ENCODE data around the gene SAP30BP. TPM values are rescaled to one million over a fixed set of nuclear protein-coding genes. Genes with fewer than 3 reads are reported as not detected.

The SAP30BP gene
- total RNA-seq, 4 donors from 2014 or later = 67.0 to 104 (median 86.3) TPM

DNA sequence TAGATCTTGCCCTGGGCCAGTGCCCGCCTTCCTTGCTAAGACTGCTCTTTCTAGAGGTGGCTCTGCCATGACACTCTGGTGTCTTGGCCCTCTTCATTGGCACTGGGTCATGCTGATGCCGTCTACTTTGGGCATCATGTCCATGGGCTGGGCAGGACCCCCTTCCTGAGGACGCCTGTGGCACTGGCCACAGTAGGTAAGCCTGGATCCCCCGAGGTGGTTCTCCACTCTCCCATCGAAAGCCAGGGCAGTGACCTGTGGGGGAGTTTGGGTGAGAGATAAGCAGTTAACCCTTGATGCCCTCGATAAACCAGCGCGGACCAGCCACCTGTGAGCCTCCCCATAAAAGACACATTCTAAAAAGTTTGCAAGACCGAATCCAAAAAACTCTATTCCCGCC lies 34.1 kb downstream of the SAP30BP start:
- TF ChIP-seq POLR2AphosphoS5 (IDR thresholded peaks at IDR 0.05) = no peak
- no peak for TF ChIP-seq EP300 (IDR thresholded peaks at IDR 0.05)
- TF ChIP-seq, protein P1, sequence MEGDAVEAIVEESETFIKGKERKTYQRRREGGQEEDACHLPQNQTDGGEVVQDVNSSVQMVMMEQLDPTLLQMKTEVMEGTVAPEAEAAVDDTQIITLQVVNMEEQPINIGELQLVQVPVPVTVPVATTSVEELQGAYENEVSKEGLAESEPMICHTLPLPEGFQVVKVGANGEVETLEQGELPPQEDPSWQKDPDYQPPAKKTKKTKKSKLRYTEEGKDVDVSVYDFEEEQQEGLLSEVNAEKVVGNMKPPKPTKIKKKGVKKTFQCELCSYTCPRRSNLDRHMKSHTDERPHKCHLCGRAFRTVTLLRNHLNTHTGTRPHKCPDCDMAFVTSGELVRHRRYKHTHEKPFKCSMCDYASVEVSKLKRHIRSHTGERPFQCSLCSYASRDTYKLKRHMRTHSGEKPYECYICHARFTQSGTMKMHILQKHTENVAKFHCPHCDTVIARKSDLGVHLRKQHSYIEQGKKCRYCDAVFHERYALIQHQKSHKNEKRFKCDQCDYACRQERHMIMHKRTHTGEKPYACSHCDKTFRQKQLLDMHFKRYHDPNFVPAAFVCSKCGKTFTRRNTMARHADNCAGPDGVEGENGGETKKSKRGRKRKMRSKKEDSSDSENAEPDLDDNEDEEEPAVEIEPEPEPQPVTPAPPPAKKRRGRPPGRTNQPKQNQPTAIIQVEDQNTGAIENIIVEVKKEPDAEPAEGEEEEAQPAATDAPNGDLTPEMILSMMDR (IDR thresholded peaks at IDR 0.05) = no peak
- no peak for TF ChIP-seq POLR2A (IDR thresholded peaks at IDR 0.05)
- H3K27ac ChIP-seq = peak overlapping the region; percentile 97
- H3K9me3 ChIP-seq = no peaks in the 10 kb centered on the region
- H3K36me3 ChIP-seq = peaks cover 64% of the 10 kb centered on the region
- no peaks in the 10 kb centered on the region for H3K27me3 ChIP-seq
- no peak overlapping the region for H3K4me3 ChIP-seq
- peak in 1 of 2 donors; percentile 60 for DNase-seq (ENCODE audit: low spot score in 2 of 2)
- peaks cover 64% of the 10 kb centered on the region for H3K4me1 ChIP-seq
- 90% methylated on average over 10 of the region's 10 CpGs for WGBS

DNA sequence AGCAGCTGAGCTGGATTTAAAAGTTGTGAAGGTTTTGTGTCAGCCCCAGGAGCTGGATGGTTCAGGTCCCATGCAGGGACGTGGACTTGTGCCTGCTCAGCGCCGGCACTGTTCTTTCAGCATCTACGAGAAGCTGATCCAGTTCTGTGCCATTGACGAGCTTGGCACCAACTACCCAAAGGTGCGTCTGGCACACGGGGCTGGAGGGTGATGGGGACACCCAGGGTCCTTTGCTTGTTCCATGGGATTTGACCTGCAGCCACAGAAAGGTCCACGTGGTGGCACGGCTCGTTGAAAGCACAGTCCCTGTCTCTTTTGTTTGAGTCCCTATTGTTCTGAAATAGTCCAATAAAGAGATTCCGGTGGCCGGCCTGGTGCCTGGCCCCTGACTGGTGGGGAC lies 36.1 kb downstream of the SAP30BP start:
- H3K4me1 ChIP-seq = peaks cover 59% of the 10 kb centered on the region
- no peak overlapping the region for H3K27ac ChIP-seq
- TF ChIP-seq EP300 (IDR thresholded peaks at IDR 0.05) = no peak
- no peak for TF ChIP-seq POLR2A (IDR thresholded peaks at IDR 0.05)
- no peak for TF ChIP-seq POLR2AphosphoS5 (IDR thresholded peaks at IDR 0.05)
- TF ChIP-seq, protein P1 (IDR thresholded peaks at IDR 0.05) = no peak
- no peaks in the 10 kb centered on the region for H3K27me3 ChIP-seq
- peak in 1 of 2 donors; percentile 55 for DNase-seq (ENCODE audit: low spot score in 2 of 2)
- WGBS = 80% methylated on average over 2 of the region's 12 CpGs
- H3K36me3 ChIP-seq = peaks cover 83% of the 10 kb centered on the region
- no peaks in the 10 kb centered on the region for H3K9me3 ChIP-seq
- H3K4me3 ChIP-seq = no peak overlapping the region

GRCh38 chr17:75703591-75703990 lies 36.5 kb downstream of the SAP30BP start:
- WGBS = 95% methylated on average over 9 of the region's 9 CpGs
- Histone ChIP-seq H3K36me3 (peaks cover 87% of the 10 kb centered on the region), H3K27ac (no peak overlapping the region)

GRCh38 chr17:75704963-75705875 lies 38.1 kb downstream of the SAP30BP start:
- H3K36me3 ChIP-seq = peaks cover 82% of the 10 kb centered on the region
- peaks cover 38% of the 10 kb centered on the region for H3K4me1 ChIP-seq
- WGBS = 72% methylated on average over 23 of the region's 27 CpGs
- H3K27me3 ChIP-seq = no peaks in the 10 kb centered on the region
- TF ChIP-seq POLR2AphosphoS5 (IDR thresholded peaks at IDR 0.05) = no peak
- TF ChIP-seq, protein P1 (IDR thresholded peaks at IDR 0.05) = no peak
- DNase-seq (ENCODE audit: low spot score in 2 of 2) = peak in 1 of 2 donors; percentile 62
- no peak overlapping the region for H3K4me3 ChIP-seq
- H3K27ac ChIP-seq = no peak overlapping the region
- H3K9me3 ChIP-seq = no peaks in the 10 kb centered on the region

More at GRCh38 chr17:75703591-75703990, 36.5 kb downstream of the SAP30BP start:
- no peak for DNase-seq (ENCODE audit: low spot score in 2 of 2)
- Histone ChIP-seq H3K27me3 (no peaks in the 10 kb centered on the region), H3K9me3 (no peaks in the 10 kb centered on the region), H3K4me1 (peaks cover 55% of the 10 kb centered on the region), H3K4me3 (no peak overlapping the region)
- TF ChIP-seq, protein P1 (IDR thresholded peaks at IDR 0.05) = no peak
- TF ChIP-seq EP300 (IDR thresholded peaks at IDR 0.05) (no peak), POLR2AphosphoS5 (IDR thresholded peaks at IDR 0.05) (no peak), POLR2A (IDR thresholded peaks at IDR 0.05) (no peak)

GRCh38 chr17:75706042-75706728 lies 39.0 kb downstream of the SAP30BP start:
- Histone ChIP-seq H3K4me1 (peaks cover 29% of the 10 kb centered on the region), H3K36me3 (peaks cover 72% of the 10 kb centered on the region), H3K27me3 (no peaks in the 10 kb centered on the region), H3K27ac (peak overlapping the region; percentile 45), H3K4me3 (no peak overlapping the region), H3K9me3 (no peaks in the 10 kb centered on the region)
- 89% methylated on average over 18 of the region's 20 CpGs for WGBS
- TF ChIP-seq POLR2A (IDR thresholded peaks at IDR 0.05) = no peak
- no peak for TF ChIP-seq POLR2AphosphoS5 (IDR thresholded peaks at IDR 0.05)
- TF ChIP-seq EP300 (IDR thresholded peaks at IDR 0.05) = no peak
- TF ChIP-seq, protein P1 (IDR thresholded peaks at IDR 0.05) = no peak
- DNase-seq (ENCODE audit: low spot score in 2 of 2) = peak in 1 of 2 donors; percentile 60

Measured in suprapubic skin (tissue), 4 donors.